T1000 (cell line): Measurements from ENCODE around the gene PCDH19.

Source experiments
- DNase-seq: peaks from one replicate; lab custom pipeline; 2025; ENCODE audit warnings: mixed read lengths; lab: John Stamatoyannopoulos, UW

The PCDH19 gene

GRCh38 chrX:100409610-100410590, at the start of gene PCDH19:
PCDH19 (minus strand) TSS chrX:100410273; CDS start chrX:100408597, 1,676 bp downstream.
- peak; percentile 24 for DNase-seq

GRCh38 chrX:100449696-100450608, 39.9 kb upstream of the PCDH19 start:
- no peak for DNase-seq

GRCh38 chrX:100447655-100448397, 37.8 kb upstream of the PCDH19 start:
- DNase-seq, result peak; percentile 1

- no peak for DNase-seq
These were observed 35.5 kb upstream of the PCDH19 start for GRCh38 chrX:100445593-100445992.

GRCh38 chrX:100441321-100441720, 31.2 kb upstream of the PCDH19 start:
- peak; percentile 0 for DNase-seq

- no peak for DNase-seq
These were observed 29.9 kb upstream of the PCDH19 start for GRCh38 chrX:100440006-100440405.

GRCh38 chrX:100435726-100436125, 25.7 kb upstream of the PCDH19 start:
- no peak for DNase-seq

- DNase-seq, result no peak
These were observed 13.9 kb upstream of the PCDH19 start for GRCh38 chrX:100424012-100424411.

GRCh38 chrX:100418556-100418955, 8.5 kb upstream of the PCDH19 start:
- no peak for DNase-seq

- DNase-seq, result no peak
These were observed 7.6 kb upstream of the PCDH19 start for GRCh38 chrX:100417681-100418080.

- peak; percentile 18 for DNase-seq
These were observed 3.2 kb upstream of the PCDH19 start for GRCh38 chrX:100413229-100413628.

GRCh38 chrX:100411802-100412715, 2.0 kb upstream of the PCDH19 start:
- DNase-seq, result no peak

GRCh38 chrX:100410901-100411801, 1.1 kb upstream of the PCDH19 start:
- DNase-seq, result no peak

GRCh38 chrX:100408713-100409609, 1.1 kb downstream of the PCDH19 start:
- DNase-seq, result no peak

- DNase-seq, result no peak
These were observed 2.0 kb downstream of the PCDH19 start for GRCh38 chrX:100407784-100408712.

GRCh38 chrX:100407147-100407783, 2.8 kb downstream of the PCDH19 start:
- DNase-seq, result no peak

- no peak for DNase-seq
These were observed 4.6 kb downstream of the PCDH19 start for GRCh38 chrX:100405424-100405823.
